Esophagus squamous epithelium (tissue), 5 donors: ENCODE results near the gene ZNF445. TPM values are rescaled to one million over a fixed set of nuclear protein-coding genes. Genes with fewer than 3 reads are reported as not detected.

Experiments
- DNase-seq: peaks from one replicate; lab custom pipeline; 2025; lab: John Stamatoyannopoulos, UW
- H3K27ac ChIP-seq, 4 donors: fragments of 200-600 bp; sonication (generic); one replicate each; pipeline ENCODE4 v1.5.1; 2016 to 2019; ENCODE audit warnings: mild to moderate bottlenecking in 1 of 4
- H3K27me3 ChIP-seq, 4 donors: fragments of 200-600 bp; sonication (generic); 1 replicate in 3 of 4; 2 replicates in 1 of 4; pipeline versions ENCODE4 v1.5.1 to v1.6.0; 2017 to 2021; ENCODE audit warnings: antibody characterized with exemption in 1 of 4
- H3K36me3 ChIP-seq, 3 donors: fragments of 200-600 bp; sonication (generic); one replicate each; pipeline ENCODE4 v1.5.1; 2016 to 2019
- H3K4me1 ChIP-seq, 3 donors: fragments of 200-600 bp; sonication (generic); one replicate each; pipeline ENCODE4 v1.5.1; 2017 to 2019
- H3K4me3 ChIP-seq, 4 donors: fragments of 200-600 bp; sonication (generic); 1 replicate in 3 of 4; 2 replicates in 1 of 4; pipeline ENCODE4 v1.5.1; 2016 to 2019; ENCODE audit warnings: mild to moderate bottlenecking in 2 of 4, moderate library complexity in 1 of 4
- H3K9me3 ChIP-seq, 3 donors: fragments of 200-600 bp; sonication (generic); one replicate each; pipeline ENCODE4 v1.5.1; 2016 to 2019
- CTCF ChIP-seq, 6 experiments: fragments of 450-650 bp in 4 of 6; fragments of 200-600 bp in 2 of 6; sonication (generic) in 2 of 6; IDR thresholded peaks; one replicate each; pipeline ENCODE4 v1.5.1; 2016 to 2019; ENCODE audit warnings: antibody characterized with exemption in 6 of 6, mild to moderate bottlenecking in 4 of 6, moderate library complexity in 4 of 6
- POLR2A ChIP-seq, 4 donors: fragments of 450-650 bp; IDR thresholded peaks; one replicate each; pipeline ENCODE4 v1.6.1; 2017; ENCODE audit warnings: antibody characterized with exemption in 4 of 4, mild to moderate bottlenecking in 4 of 4, moderate library complexity in 3 of 4
- WGBS, 2 donors: methylation state at CpG; one replicate each; pipeline ENCODE4 v1.1.5; 2018; 5-methylcytosine and 5-hydroxymethylcytosine counted together
- intact Hi-C: fragments of 100-400 bp; cut with DNase I; formaldehyde crosslinking; loops from one replicate; pipeline ENCODE4 v1.15.0; 2022
- total RNA-seq, 4 donors: library from RNA; depleted of rRNA; stranded (reverse); fragments of >200 nt; gene quantifications; one replicate each; pipeline ENCODE4 v1.1.0, GENCODE V29; 2016
- donor health status: DM: yes; HTN: yes; CAD: no.

The ZNF445 gene
- total RNA-seq, 4 donors from 2014 or later: 3.2 to 6.9 (median 4.6) TPM

- no peak for DNase-seq
- intact Hi-C loops: no loop called here
- Histone ChIP-seq H3K9me3 (peaks cover 0 to 78% (median 45%) of the 10 kb centered on the region in 3 donors), H3K4me1 (no peaks in the 10 kb centered on the region), H3K4me3 (no peak overlapping the region), H3K36me3 (peaks cover 0 to 72% (median 18%) of the 10 kb centered on the region in 3 donors), H3K27ac (no peak overlapping the region), H3K27me3 (no peaks in the 10 kb centered on the region)
- TF ChIP-seq POLR2A (IDR thresholded peaks at IDR 0.05) (no peak), CTCF (IDR thresholded peaks at IDR 0.05) (no peak)
- WGBS, 2 donors: 96 to 98% methylated on average over 8 of the region's 8 CpGs
Measured at GRCh38 chr3:44499149-44499898, 21.9 kb upstream of the ZNF445 start.

- Histone ChIP-seq H3K4me1 (no peaks in the 10 kb centered on the region), H3K4me3 (no peak overlapping the region), H3K36me3 (peaks cover 0 to 80% (median 15%) of the 10 kb centered on the region in 3 donors), H3K27me3 (no peaks in the 10 kb centered on the region), H3K9me3 (peaks cover 0 to 91% (median 50%) of the 10 kb centered on the region in 3 donors), H3K27ac (no peak overlapping the region)
- TF ChIP-seq POLR2A (IDR thresholded peaks at IDR 0.05) (no peak), CTCF (IDR thresholded peaks at IDR 0.05) (no peak)
- no peak for DNase-seq
- WGBS, 2 donors: 94 to 98% methylated on average over 6 of the region's 6 CpGs
- intact Hi-C loops: no loop called here
Measured at GRCh38 chr3:44495636-44496415, 18.4 kb upstream of the ZNF445 start.

- WGBS, 2 donors: 88 to 100% methylated on average over 1 of the region's 1 CpG
- no peak overlapping the region for H3K4me3 ChIP-seq
- H3K4me1 ChIP-seq: no peaks in the 10 kb centered on the region
- H3K36me3 ChIP-seq: peaks cover 0 to 49% (median 0%) of the 10 kb centered on the region in 3 donors
- H3K27me3 ChIP-seq: no peaks in the 10 kb centered on the region
- H3K27ac ChIP-seq: no peak overlapping the region
- peaks cover 0 to 85% (median 31%) of the 10 kb centered on the region in 3 donors for H3K9me3 ChIP-seq
- TF ChIP-seq CTCF (IDR thresholded peaks at IDR 0.05) (no peak), POLR2A (IDR thresholded peaks at IDR 0.05) (no peak)
- intact Hi-C loops: no loop called here
- no peak for DNase-seq
Measured at GRCh38 chr3:44492496-44492895, 15.0 kb upstream of the ZNF445 start.

GRCh38 chr3:44482721-44483120 lies 5.3 kb upstream of the ZNF445 start:
- DNase-seq: no peak
- no peak for TF ChIP-seq POLR2A (IDR thresholded peaks at IDR 0.05)
- TF ChIP-seq CTCF (IDR thresholded peaks at IDR 0.05): no peak
- H3K4me3 ChIP-seq: no peak overlapping the region
- no peak overlapping the region for H3K27ac ChIP-seq
- intact Hi-C loops: loop anchor here (10.0 kb wide), 1 partner anchor 148 kb away; the partner anchor contains the start of gene TCAIM
- H3K4me1 ChIP-seq: peaks cover 0 to 17% (median 5%) of the 10 kb centered on the region in 3 donors
- WGBS, 2 donors: 19 to 50% methylated on average over 1 of the region's 1 CpG
- no peaks in the 10 kb centered on the region for H3K27me3 ChIP-seq
- H3K36me3 ChIP-seq: no peaks in the 10 kb centered on the region
- peaks cover 0 to 3% (median 0%) of the 10 kb centered on the region in 3 donors for H3K9me3 ChIP-seq
